Measurements from ENCODE around the gene LRRC51.
"Not testable (repeated sequence)": the region's sequence is repeated elsewhere in the genome, so short reads cannot be mapped to it uniquely, and the experiment has no call there.

Gene LRRC51

GRCh38 chr11:72119198-72119597 is 38.5 kb downstream of the LRRC51 start:
- H3K9me3 ChIP-seq (ENCODE audit: control insufficient read depth in 1 of 2, low read length in 2 of 2): no peaks in the 10 kb centered on the region
- no peak overlapping the region for H3K4me3 ChIP-seq (ENCODE audit: low read depth in 1 of 2, low read length in 2 of 2)
- H3K4me1 ChIP-seq (ENCODE audit: control insufficient read depth in 1 of 2, insufficient read depth in 2 of 2, low read length in 2 of 2): peaks cover 0 to 10% of the 10 kb centered on the region in 2 donors
- H3K27ac ChIP-seq (ENCODE audit: low read depth, low read length): no peak overlapping the region
- no peak overlapping the region for H3K9ac ChIP-seq (ENCODE audit: low read depth in 1 of 2, low read length in 2 of 2)
- no peaks in the 10 kb centered on the region for H3K27me3 ChIP-seq (ENCODE audit: control insufficient read depth in 1 of 2, insufficient read depth in 2 of 2, low read length in 2 of 2)
- no peaks in the 10 kb centered on the region for H3K36me3 ChIP-seq (ENCODE audit: control insufficient read depth in 1 of 2, insufficient read depth in 2 of 2, low read length in 2 of 2)

DNA sequence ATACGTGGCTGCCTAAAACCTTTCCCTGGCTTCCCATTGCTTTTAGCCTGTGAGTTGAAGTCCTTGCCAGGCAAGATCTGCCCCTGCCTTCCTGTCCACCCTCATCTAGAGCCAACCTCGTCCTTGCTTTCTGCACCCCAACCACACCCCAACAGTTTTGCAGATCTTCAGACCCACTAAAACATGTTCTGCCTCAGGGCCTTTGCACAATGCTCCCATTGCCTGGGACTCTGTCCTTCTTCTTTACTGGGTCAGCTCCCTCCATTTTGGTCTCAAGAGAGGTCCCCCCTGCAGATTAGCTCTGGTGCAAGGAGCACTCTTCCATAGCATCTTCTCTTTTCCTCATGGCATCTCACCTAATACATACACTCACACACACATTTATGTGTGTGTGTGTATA is 40.3 kb downstream of the LRRC51 start:
- Histone ChIP-seq H3K9ac (ENCODE audit: low read depth in 1 of 2, low read length in 2 of 2) (no peak overlapping the region), H3K9me3 (ENCODE audit: control insufficient read depth in 1 of 2, low read length in 2 of 2) (no peaks in the 10 kb centered on the region), H3K36me3 (ENCODE audit: control insufficient read depth in 1 of 2, insufficient read depth in 2 of 2, low read length in 2 of 2) (no peaks in the 10 kb centered on the region), H3K27ac (ENCODE audit: low read depth, low read length) (no peak overlapping the region), H3K4me1 (ENCODE audit: control insufficient read depth in 1 of 2, insufficient read depth in 2 of 2, low read length in 2 of 2) (peaks cover 0 to 10% of the 10 kb centered on the region in 2 donors), H3K27me3 (ENCODE audit: control insufficient read depth in 1 of 2, insufficient read depth in 2 of 2, low read length in 2 of 2) (no peaks in the 10 kb centered on the region), H3K4me3 (ENCODE audit: low read depth in 1 of 2, low read length in 2 of 2) (no peak overlapping the region)

- no peaks in the 10 kb centered on the region for H3K9me3 ChIP-seq (ENCODE audit: control insufficient read depth in 1 of 2, low read length in 2 of 2)
- H3K4me3 ChIP-seq (ENCODE audit: low read depth in 1 of 2, low read length in 2 of 2): no peak overlapping the region
- no peaks in the 10 kb centered on the region for H3K27me3 ChIP-seq (ENCODE audit: control insufficient read depth in 1 of 2, insufficient read depth in 2 of 2, low read length in 2 of 2)
- peaks cover 0 to 10% of the 10 kb centered on the region in 2 donors for H3K4me1 ChIP-seq (ENCODE audit: control insufficient read depth in 1 of 2, insufficient read depth in 2 of 2, low read length in 2 of 2)
- H3K9ac ChIP-seq (ENCODE audit: low read depth in 1 of 2, low read length in 2 of 2): no peak overlapping the region
- H3K27ac ChIP-seq (ENCODE audit: low read depth, low read length): no peak overlapping the region
- no peaks in the 10 kb centered on the region for H3K36me3 ChIP-seq (ENCODE audit: control insufficient read depth in 1 of 2, insufficient read depth in 2 of 2, low read length in 2 of 2)
Measured at GRCh38 chr11:72122607-72123006, 42.0 kb downstream of the LRRC51 start.

DNA sequence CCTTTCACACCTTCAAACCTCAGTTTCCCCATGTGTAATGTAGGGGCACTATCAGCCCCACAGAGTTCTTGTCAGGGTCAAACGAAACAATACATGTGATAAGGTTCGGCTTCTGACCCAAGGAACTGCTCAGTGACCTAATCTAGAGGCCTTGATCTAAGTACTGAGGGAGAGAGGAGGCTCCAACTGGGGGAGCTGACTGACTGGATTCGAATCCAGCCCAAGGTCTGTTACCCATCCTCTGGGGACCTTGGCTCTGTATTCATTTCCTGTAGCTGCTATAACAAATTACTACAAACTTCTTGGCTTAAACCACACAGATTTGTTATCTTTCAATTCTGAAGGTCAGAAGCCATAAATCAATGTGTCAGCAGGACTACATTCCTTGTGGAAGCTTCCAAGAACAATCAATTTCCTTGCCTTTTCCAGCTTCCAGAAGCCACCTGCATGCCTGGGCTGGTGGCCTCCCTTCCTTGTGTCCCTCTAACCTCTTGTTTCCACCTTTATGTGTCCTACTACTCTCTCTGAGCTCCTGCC is 42.5 kb downstream of the LRRC51 start:
- peaks cover 0 to 9% of the 10 kb centered on the region in 2 donors for H3K4me1 ChIP-seq (ENCODE audit: control insufficient read depth in 1 of 2, insufficient read depth in 2 of 2, low read length in 2 of 2)
- no peaks in the 10 kb centered on the region for H3K36me3 ChIP-seq (ENCODE audit: control insufficient read depth in 1 of 2, insufficient read depth in 2 of 2, low read length in 2 of 2)
- H3K27me3 ChIP-seq (ENCODE audit: control insufficient read depth in 1 of 2, insufficient read depth in 2 of 2, low read length in 2 of 2): no peaks in the 10 kb centered on the region
- no peak overlapping the region for H3K4me3 ChIP-seq (ENCODE audit: low read depth in 1 of 2, low read length in 2 of 2)
- no peaks in the 10 kb centered on the region for H3K9me3 ChIP-seq (ENCODE audit: control insufficient read depth in 1 of 2, low read length in 2 of 2)
- H3K27ac ChIP-seq (ENCODE audit: low read depth, low read length): no peak overlapping the region
- no peak overlapping the region for H3K9ac ChIP-seq (ENCODE audit: low read depth in 1 of 2, low read length in 2 of 2)

- H3K27ac ChIP-seq (ENCODE audit: low read depth, low read length): no peak overlapping the region
Measured at GRCh38 chr11:72124046-72124445, 43.4 kb downstream of the LRRC51 start.

GRCh38 chr11:72125956-72126355 is 45.3 kb downstream of the LRRC51 start:
- Histone ChIP-seq H3K4me1 (ENCODE audit: control insufficient read depth in 1 of 2, insufficient read depth in 2 of 2, low read length in 2 of 2) (peaks cover 0 to 2% of the 10 kb centered on the region in 2 donors), H3K4me3 (ENCODE audit: low read depth in 1 of 2, low read length in 2 of 2) (no peak overlapping the region), H3K27me3 (ENCODE audit: control insufficient read depth in 1 of 2, insufficient read depth in 2 of 2, low read length in 2 of 2) (no peaks in the 10 kb centered on the region), H3K27ac (ENCODE audit: low read depth, low read length) (no peak overlapping the region), H3K9me3 (ENCODE audit: control insufficient read depth in 1 of 2, low read length in 2 of 2) (no peaks in the 10 kb centered on the region), H3K9ac (ENCODE audit: low read depth in 1 of 2, low read length in 2 of 2) (no peak overlapping the region), H3K36me3 (ENCODE audit: control insufficient read depth in 1 of 2, insufficient read depth in 2 of 2, low read length in 2 of 2) (no peaks in the 10 kb centered on the region)

More at GRCh38 chr11:72124046-72124445, 43.4 kb downstream of the LRRC51 start:
- Histone ChIP-seq H3K4me1 (ENCODE audit: control insufficient read depth in 1 of 2, insufficient read depth in 2 of 2, low read length in 2 of 2) (peaks cover 0 to 2% of the 10 kb centered on the region in 2 donors), H3K9me3 (ENCODE audit: control insufficient read depth in 1 of 2, low read length in 2 of 2) (no peaks in the 10 kb centered on the region), H3K27me3 (ENCODE audit: control insufficient read depth in 1 of 2, insufficient read depth in 2 of 2, low read length in 2 of 2) (no peaks in the 10 kb centered on the region), H3K9ac (ENCODE audit: low read depth in 1 of 2, low read length in 2 of 2) (no peak overlapping the region), H3K4me3 (ENCODE audit: low read depth in 1 of 2, low read length in 2 of 2) (no peak overlapping the region), H3K36me3 (ENCODE audit: control insufficient read depth in 1 of 2, insufficient read depth in 2 of 2, low read length in 2 of 2) (no peaks in the 10 kb centered on the region)

DNA sequence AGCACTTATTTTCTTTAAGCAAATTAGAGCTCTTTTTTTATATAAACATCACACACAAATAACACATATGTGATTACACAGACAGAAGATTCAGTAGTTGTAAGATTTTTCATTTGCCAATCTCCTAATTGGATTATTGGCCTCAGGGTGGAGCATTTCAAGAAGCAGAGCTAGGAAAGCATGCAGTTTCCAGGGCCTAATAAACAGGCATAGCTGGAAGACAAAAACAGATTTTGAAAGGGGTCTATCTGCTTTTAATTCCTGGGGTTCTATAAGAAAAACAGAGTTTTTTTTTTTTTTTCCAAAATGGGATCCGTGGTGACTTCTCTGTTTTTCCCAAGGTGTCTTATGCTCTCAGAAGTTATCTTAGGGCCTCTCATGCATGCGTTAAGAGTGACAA is 47.3 kb downstream of the LRRC51 start:
- no peak overlapping the region for H3K27ac ChIP-seq (ENCODE audit: low read depth, low read length)
- no peaks in the 10 kb centered on the region for H3K36me3 ChIP-seq (ENCODE audit: control insufficient read depth in 1 of 2, insufficient read depth in 2 of 2, low read length in 2 of 2)
- peaks cover 0 to 2% of the 10 kb centered on the region in 2 donors for H3K4me1 ChIP-seq (ENCODE audit: control insufficient read depth in 1 of 2, insufficient read depth in 2 of 2, low read length in 2 of 2)
- no peaks in the 10 kb centered on the region for H3K9me3 ChIP-seq (ENCODE audit: control insufficient read depth in 1 of 2, low read length in 2 of 2)
- H3K27me3 ChIP-seq (ENCODE audit: control insufficient read depth in 1 of 2, insufficient read depth in 2 of 2, low read length in 2 of 2): no peaks in the 10 kb centered on the region
- H3K4me3 ChIP-seq (ENCODE audit: low read depth in 1 of 2, low read length in 2 of 2): no peak overlapping the region
- no peak overlapping the region for H3K9ac ChIP-seq (ENCODE audit: low read depth in 1 of 2, low read length in 2 of 2)

- H3K36me3 ChIP-seq (ENCODE audit: control insufficient read depth in 1 of 2, insufficient read depth in 2 of 2, low read length in 2 of 2): no peaks in the 10 kb centered on the region
- no peaks in the 10 kb centered on the region for H3K9me3 ChIP-seq (ENCODE audit: control insufficient read depth in 1 of 2, low read length in 2 of 2)
- H3K9ac ChIP-seq (ENCODE audit: low read depth in 1 of 2, low read length in 2 of 2): no peak overlapping the region
- no peak overlapping the region for H3K4me3 ChIP-seq (ENCODE audit: low read depth in 1 of 2, low read length in 2 of 2)
- H3K27ac ChIP-seq (ENCODE audit: low read depth, low read length): no peak overlapping the region
- no peaks in the 10 kb centered on the region for H3K4me1 ChIP-seq (ENCODE audit: control insufficient read depth in 1 of 2, insufficient read depth in 2 of 2, low read length in 2 of 2)
- H3K27me3 ChIP-seq (ENCODE audit: control insufficient read depth in 1 of 2, insufficient read depth in 2 of 2, low read length in 2 of 2): no peaks in the 10 kb centered on the region
Measured at GRCh38 chr11:72129381-72129780, 48.7 kb downstream of the LRRC51 start.

DNA sequence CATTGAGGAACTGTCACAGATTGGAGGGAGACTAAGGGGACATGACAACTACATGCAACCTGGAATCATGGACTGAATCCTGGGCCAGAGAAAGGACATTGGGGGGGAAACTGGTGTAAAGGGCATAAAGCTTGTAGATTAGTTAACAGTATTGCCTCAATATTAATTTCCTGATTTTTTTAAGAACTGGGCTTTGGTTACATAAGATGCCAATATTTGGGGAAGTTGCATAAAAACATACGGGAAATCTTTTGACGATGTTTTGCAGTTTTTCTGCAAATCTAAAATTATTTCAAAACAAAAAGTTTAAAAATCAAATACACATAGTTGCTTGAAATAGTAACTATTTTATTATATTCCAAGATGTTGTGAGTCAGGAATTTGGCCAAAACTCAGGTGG is 52.0 kb downstream of the LRRC51 start:
- H3K4me1 ChIP-seq (ENCODE audit: control insufficient read depth in 1 of 2, insufficient read depth in 2 of 2, low read length in 2 of 2): no peaks in the 10 kb centered on the region
- H3K27me3 ChIP-seq (ENCODE audit: control insufficient read depth in 1 of 2, insufficient read depth in 2 of 2, low read length in 2 of 2): no peaks in the 10 kb centered on the region
- no peaks in the 10 kb centered on the region for H3K9me3 ChIP-seq (ENCODE audit: control insufficient read depth in 1 of 2, low read length in 2 of 2)
- no peak overlapping the region for H3K27ac ChIP-seq (ENCODE audit: low read depth, low read length)
- no peaks in the 10 kb centered on the region for H3K36me3 ChIP-seq (ENCODE audit: control insufficient read depth in 1 of 2, insufficient read depth in 2 of 2, low read length in 2 of 2)
- H3K9ac ChIP-seq (ENCODE audit: low read depth in 1 of 2, low read length in 2 of 2): no peak overlapping the region
- H3K4me3 ChIP-seq (ENCODE audit: low read depth in 1 of 2, low read length in 2 of 2): no peak overlapping the region

- H3K27me3 ChIP-seq (ENCODE audit: control insufficient read depth in 1 of 2, insufficient read depth in 2 of 2, low read length in 2 of 2); H3K27ac ChIP-seq (ENCODE audit: low read depth, low read length); H3K9ac ChIP-seq (ENCODE audit: low read depth in 1 of 2, low read length in 2 of 2); H3K36me3 ChIP-seq (ENCODE audit: control insufficient read depth in 1 of 2, insufficient read depth in 2 of 2, low read length in 2 of 2); H3K4me3 ChIP-seq (ENCODE audit: low read depth in 1 of 2, low read length in 2 of 2); H3K9me3 ChIP-seq (ENCODE audit: control insufficient read depth in 1 of 2, low read length in 2 of 2); H3K4me1 ChIP-seq (ENCODE audit: control insufficient read depth in 1 of 2, insufficient read depth in 2 of 2, low read length in 2 of 2): not testable (repeated sequence)
Measured at GRCh38 chr11:72135473-72135872, 54.8 kb downstream of the LRRC51 start, which contains the start of gene FOLR3. Gene FOLR3 (plus strand): TSS chr11:72135725. CDS start chr11:72135953, 228 bp downstream.
